GM12872 (cell line): ENCODE data around the gene MDN1.
A peak's percentile ranks its signal among the peaks of the same experiment; 100 is the strongest.

Source experiments
- TF ChIP-seq, protein P1 (sequence below): IDR thresholded peaks from 3 replicates; pipeline ENCODE4 v1.5.1; 2011; ENCODE audit warnings: low read depth, mild to moderate bottlenecking, low read length, moderate library complexity; ENCODE audit not compliant: insufficient read depth

The MDN1 gene

DNA sequence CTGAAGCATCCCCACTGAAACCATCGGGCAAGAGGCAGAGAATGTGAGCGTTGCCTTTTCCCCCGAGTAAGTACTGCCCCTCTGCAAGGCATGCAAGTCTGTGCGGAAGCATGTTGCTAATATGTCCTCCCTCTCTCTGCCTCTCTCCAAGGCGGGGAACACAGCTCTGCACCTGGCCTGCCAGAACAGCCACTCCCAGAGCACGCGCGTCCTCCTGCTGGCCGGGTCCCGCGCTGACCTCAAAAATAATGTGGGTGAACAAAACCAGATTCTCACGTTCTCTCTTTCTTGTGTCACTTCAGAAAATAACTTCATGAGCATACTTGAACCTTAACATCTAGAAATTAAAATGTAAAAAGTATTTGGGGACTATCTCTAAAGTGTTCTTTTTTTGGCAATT, 207.5 kb downstream of the MDN1 start:
- TF ChIP-seq, protein P1, sequence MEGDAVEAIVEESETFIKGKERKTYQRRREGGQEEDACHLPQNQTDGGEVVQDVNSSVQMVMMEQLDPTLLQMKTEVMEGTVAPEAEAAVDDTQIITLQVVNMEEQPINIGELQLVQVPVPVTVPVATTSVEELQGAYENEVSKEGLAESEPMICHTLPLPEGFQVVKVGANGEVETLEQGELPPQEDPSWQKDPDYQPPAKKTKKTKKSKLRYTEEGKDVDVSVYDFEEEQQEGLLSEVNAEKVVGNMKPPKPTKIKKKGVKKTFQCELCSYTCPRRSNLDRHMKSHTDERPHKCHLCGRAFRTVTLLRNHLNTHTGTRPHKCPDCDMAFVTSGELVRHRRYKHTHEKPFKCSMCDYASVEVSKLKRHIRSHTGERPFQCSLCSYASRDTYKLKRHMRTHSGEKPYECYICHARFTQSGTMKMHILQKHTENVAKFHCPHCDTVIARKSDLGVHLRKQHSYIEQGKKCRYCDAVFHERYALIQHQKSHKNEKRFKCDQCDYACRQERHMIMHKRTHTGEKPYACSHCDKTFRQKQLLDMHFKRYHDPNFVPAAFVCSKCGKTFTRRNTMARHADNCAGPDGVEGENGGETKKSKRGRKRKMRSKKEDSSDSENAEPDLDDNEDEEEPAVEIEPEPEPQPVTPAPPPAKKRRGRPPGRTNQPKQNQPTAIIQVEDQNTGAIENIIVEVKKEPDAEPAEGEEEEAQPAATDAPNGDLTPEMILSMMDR, result no peak

DNA sequence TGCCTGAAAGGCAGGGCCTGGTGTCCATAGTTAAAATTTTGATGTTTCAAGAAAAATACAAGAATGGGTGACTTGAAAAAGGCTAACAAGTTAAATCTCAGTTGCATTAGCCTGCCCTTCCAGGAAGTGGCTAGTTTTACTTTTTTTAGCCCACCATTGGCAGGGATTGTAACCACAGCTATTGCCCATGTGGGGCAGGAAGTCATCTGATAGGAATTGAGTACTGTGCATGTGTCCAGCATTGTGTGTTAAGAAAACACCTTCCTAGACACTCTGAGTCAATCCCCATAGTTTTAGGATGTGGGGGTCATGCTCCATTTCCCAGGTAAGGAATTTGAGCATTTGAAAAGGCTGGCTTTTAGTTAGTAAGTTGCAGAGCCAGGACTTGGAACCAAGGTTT, 207.9 kb downstream of the MDN1 start:
- TF ChIP-seq, protein P1, result no peak

DNA sequence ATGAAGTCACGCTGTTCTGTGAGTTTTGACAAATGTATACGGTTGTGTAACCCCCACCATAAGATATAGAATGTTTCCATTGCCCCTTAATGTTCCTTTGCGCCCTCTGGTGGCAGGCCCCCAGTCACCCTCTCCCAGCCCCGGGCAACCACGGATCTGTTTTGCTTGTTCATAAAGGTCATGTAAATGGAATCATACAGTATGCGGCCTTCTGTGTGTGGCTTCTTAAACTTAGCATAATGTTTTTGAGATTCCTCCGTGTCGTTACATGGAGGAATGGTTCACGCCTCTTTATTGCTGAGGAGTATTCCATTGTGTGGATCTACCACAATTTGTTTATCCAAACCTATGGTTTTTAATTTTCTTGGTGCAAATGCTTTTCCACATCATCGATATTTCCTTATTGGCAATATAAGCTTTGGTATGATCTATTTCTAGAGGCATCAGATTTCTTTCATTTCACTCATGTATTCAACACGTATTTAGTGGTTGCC, 209.4 kb downstream of the MDN1 start:
- TF ChIP-seq, protein P1, result peak; percentile 83

DNA sequence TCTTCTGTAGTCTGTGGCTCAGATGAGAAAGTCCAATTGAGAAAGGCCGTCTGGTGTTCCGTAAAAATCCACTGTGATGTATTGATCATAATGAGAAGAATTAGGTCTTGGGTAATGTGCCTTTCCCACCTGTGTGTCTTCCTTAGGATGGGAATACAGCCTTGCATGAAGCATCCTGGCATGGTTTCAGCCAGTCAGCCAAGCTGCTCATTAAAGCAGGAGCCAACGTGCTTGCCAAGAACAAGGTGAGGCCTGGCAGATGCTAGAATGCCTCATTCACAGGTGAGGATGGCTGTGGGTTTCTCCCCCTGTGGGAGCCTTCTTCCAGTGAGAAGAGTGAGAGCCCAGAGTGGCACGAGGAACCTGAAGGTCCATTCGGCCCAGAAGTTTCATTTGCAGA, 213.7 kb downstream of the MDN1 start:
- TF ChIP-seq, protein P1, result no peak

DNA sequence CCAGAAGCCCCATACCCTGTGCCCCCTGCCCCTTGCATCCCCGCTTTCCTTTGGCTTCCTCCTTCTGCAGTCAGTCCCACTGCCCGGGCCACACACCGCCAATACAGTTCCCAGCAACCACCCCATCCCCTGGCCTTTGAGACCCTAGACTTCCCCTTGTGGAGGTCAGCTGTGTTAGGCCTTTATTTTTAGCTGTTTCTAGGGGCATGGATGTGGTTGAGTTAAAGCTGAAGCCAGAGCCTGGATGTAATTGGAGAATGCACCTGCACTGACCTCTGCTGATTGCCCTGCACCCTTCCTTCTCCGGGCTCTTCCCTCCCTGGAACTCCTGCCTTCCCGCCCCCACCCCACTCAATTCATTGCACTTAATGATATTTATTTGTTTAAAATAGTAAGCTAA, 214.9 kb downstream of the MDN1 start:
- TF ChIP-seq, protein P1, result no peak

DNA sequence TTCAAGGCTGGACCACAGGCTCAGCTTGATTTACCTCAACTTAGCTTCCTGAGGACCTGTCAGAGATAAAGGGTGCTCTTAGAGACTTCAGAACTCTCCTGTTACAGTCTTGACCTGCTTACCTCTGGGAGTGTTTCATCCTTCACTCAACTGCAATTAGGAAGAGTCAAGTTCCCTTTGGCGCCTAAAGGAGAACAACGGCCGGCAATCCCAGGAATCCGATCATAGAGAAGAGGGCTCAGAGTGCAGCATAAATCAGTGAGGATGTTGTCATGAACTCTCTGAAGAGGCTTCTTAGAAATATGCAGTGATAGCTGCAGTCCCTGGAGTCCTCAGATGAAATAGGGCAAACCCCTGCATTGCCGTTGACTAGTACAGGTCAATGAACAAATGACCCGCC, 217.4 kb downstream of the MDN1 start:
- TF ChIP-seq, protein P1, result no peak

DNA sequence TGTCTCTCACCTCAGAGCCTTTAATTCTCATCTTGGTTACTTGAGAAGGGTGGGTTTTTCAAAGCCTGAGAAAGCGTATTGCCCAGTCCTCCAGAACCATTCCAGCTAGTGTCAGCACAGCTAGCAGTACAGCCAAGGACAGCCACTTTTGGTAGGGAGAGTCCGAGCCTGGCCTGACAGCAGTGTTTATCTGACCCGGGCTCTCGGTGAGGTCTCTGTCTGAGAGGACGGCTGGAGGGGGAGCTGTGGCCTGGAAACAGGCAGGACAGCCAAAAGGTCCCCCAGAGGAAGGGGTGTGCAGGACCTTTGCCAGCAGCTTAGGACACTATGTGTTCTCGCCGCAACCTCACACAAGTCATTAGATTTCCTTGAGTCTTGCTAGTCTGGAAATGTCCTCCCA, 219.9 kb downstream of the MDN1 start:
- TF ChIP-seq, protein P1, result no peak

DNA sequence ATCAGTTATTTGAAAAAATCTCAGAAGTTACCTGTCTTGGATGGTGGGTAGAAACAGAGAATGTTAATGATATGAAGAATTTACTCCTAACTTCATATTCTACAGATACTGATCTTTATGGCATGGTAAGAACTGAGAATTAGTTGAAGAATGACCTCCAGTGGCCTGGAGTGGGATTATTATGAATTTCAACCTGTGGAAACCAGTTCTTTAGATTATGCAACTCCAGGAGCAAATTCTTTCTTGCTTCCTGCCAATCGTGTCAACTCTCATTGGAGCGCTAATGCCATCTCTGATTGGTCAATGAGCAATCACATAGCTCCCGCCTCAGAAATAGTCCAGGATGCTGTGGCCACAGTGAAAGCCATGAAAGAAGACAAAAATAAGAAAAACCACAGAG, 221.6 kb downstream of the MDN1 start:
- TF ChIP-seq, protein P1, result no peak
